EH (cell line): ENCODE results near the gene ZNF487.
A peak's percentile ranks its signal among the peaks of the same experiment; 100 is the strongest.
"Not testable (repeated sequence)": the region's sequence is repeated elsewhere in the genome, so short reads cannot be mapped to it uniquely, and the experiment has no call there.

Experiments used
- DNase-seq: peaks from one replicate; pipeline ENCODE4 v3.0.0-alpha.2; 2015; ENCODE audit warnings: low read depth

ZNF487 gene

GRCh38 chr10:43436291-43437140, at the start of gene ZNF487:
Gene ZNF487 (plus strand): TSS chr10:43437111. CDS start chr10:43475814, 38,703 bp downstream.
- peak; percentile 88 for DNase-seq

- DNase-seq, result no peak
Observed at GRCh38 chr10:43387678-43388032, 49.3 kb upstream of the ZNF487 start.

- DNase-seq, result no peak
Observed at GRCh38 chr10:43389867-43390266, 47.0 kb upstream of the ZNF487 start.

- DNase-seq, result no peak
Observed at GRCh38 chr10:43390333-43390732, 46.6 kb upstream of the ZNF487 start.

GRCh38 chr10:43390759-43391158, 46.2 kb upstream of the ZNF487 start:
- peak; percentile 66 for DNase-seq

- no peak for DNase-seq
Observed at GRCh38 chr10:43391496-43391895, 45.4 kb upstream of the ZNF487 start.

- no peak for DNase-seq
Observed at GRCh38 chr10:43392748-43393147, 44.2 kb upstream of the ZNF487 start.

- DNase-seq, result not testable (repeated sequence)
Observed at GRCh38 chr10:43393186-43393585, 43.7 kb upstream of the ZNF487 start.

GRCh38 chr10:43393606-43394360, 43.1 kb upstream of the ZNF487 start:
- no peak for DNase-seq

GRCh38 chr10:43394868-43395267, 42.0 kb upstream of the ZNF487 start:
- no peak for DNase-seq

GRCh38 chr10:43395571-43396060, 41.3 kb upstream of the ZNF487 start:
- peak; percentile 36 for DNase-seq

GRCh38 chr10:43396061-43396927, 40.6 kb upstream of the ZNF487 start:
- peak; percentile 74 for DNase-seq

- DNase-seq, result peak; percentile 87
Observed at GRCh38 chr10:43396928-43397624, 39.8 kb upstream of the ZNF487 start.

GRCh38 chr10:43398939-43399319, 38.0 kb upstream of the ZNF487 start:
- no peak for DNase-seq

- peak; percentile 80 for DNase-seq
Observed at GRCh38 chr10:43399320-43400310, 37.3 kb upstream of the ZNF487 start.

GRCh38 chr10:43401627-43402026, 35.3 kb upstream of the ZNF487 start:
- no peak for DNase-seq

GRCh38 chr10:43402176-43402575, 34.7 kb upstream of the ZNF487 start:
- DNase-seq, result no peak

- no peak for DNase-seq
Observed at GRCh38 chr10:43402880-43403452, 33.9 kb upstream of the ZNF487 start.

GRCh38 chr10:43403911-43404703, 32.8 kb upstream of the ZNF487 start:
- no peak for DNase-seq
